CD14-positive monocyte (primary cell): ENCODE results near the gene PLSCR3. TPM values are rescaled to one million over a fixed set of nuclear protein-coding genes. Genes with fewer than 3 reads are reported as not detected.

Experiments
- DNase-seq, 3 donors: peaks; one replicate each; pipeline ENCODE4 v3.0.0-alpha.2; 2011 to 2022
- H2AFZ ChIP-seq: 2 replicates; pipeline ENCODE4 v1.6.0; 2012; ENCODE audit warnings: mild to moderate bottlenecking, low read depth, low read length, inconsistent platforms; ENCODE audit not compliant: insufficient read depth, poor library complexity, severe bottlenecking
- H3K27ac ChIP-seq, 2 donors: 1 replicate in 1 of 2; 2 replicates in 1 of 2; pipeline ENCODE4 v1.5.1; 2012 to 2013; ENCODE audit warnings: low read length in 2 of 2, control low read depth in 1 of 2, inconsistent platforms in 1 of 2, low read depth in 1 of 2, mild to moderate bottlenecking in 1 of 2
- H3K27me3 ChIP-seq, 2 donors: one replicate each; pipeline versions ENCODE4 v1.6.0 to v1.6.1; 2011 to 2013; ENCODE audit warnings: low read length in 2 of 2; ENCODE audit not compliant: control insufficient read depth in 2 of 2, insufficient read depth in 2 of 2
- H3K36me3 ChIP-seq, 2 donors: replicated peaks in 1 of 2; 1 replicate in 1 of 2; 2 replicates in 1 of 2; pipeline versions ENCODE4 v1.5.1 to v1.6.1; 2012 to 2013; ENCODE audit warnings: low read length in 2 of 2, control low read depth in 1 of 2, inconsistent platforms in 1 of 2, mild to moderate bottlenecking in 1 of 2; ENCODE audit not compliant: insufficient read depth in 2 of 2, control insufficient read depth in 1 of 2
- H3K4me1 ChIP-seq, 2 donors: 1 replicate in 1 of 2; 2 replicates in 1 of 2; pipeline versions ENCODE4 v1.5.1 to v1.6.1; 2012 to 2013; ENCODE audit warnings: low read length in 2 of 2, control low read depth in 1 of 2, inconsistent platforms in 1 of 2, mild to moderate bottlenecking in 1 of 2, moderate library complexity in 1 of 2; ENCODE audit not compliant: insufficient read depth in 2 of 2, control insufficient read depth in 1 of 2
- H3K4me2 ChIP-seq: replicated peaks from 2 replicates; pipeline ENCODE3; 2012; ENCODE audit warnings: low read length, moderate library complexity, mild to moderate bottlenecking; ENCODE audit not compliant: poor library complexity, severe bottlenecking; ENCODE audit errors: extremely low read depth
- H3K4me3 ChIP-seq, 3 experiments: fragments of 200-600 bp in 1 of 3; sonication (generic) in 1 of 3; replicated peaks in 1 of 3; 1 replicate in 2 of 3; 2 replicates in 1 of 3; pipeline ENCODE4 v1.5.1; 2011 to 2013; ENCODE audit warnings: low read length in 3 of 3, mild to moderate bottlenecking in 3 of 3, control low read depth in 2 of 3, low read depth in 2 of 3, inconsistent platforms in 1 of 3, moderate library complexity in 1 of 3
- H3K79me2 ChIP-seq: 2 replicates; pipeline ENCODE4 v1.6.0; 2012; ENCODE audit warnings: mild to moderate bottlenecking, control low read depth, inconsistent platforms, low read length, moderate library complexity; ENCODE audit not compliant: insufficient read depth
- H3K9ac ChIP-seq: 2 replicates; pipeline ENCODE4 v1.6.0; 2017; ENCODE audit warnings: low read length, mild to moderate bottlenecking; ENCODE audit not compliant: insufficient read depth, poor library complexity, severe bottlenecking
- H3K9me3 ChIP-seq, 2 donors: replicated peaks in 1 of 2; 1 replicate in 1 of 2; 2 replicates in 1 of 2; pipeline versions ENCODE4 v1.5.1 to v1.6.1; 2012 to 2013; ENCODE audit warnings: low read length in 2 of 2, control low read depth in 1 of 2; ENCODE audit not compliant: control insufficient read depth in 1 of 2, insufficient read depth in 1 of 2
- H4K20me1 ChIP-seq: 2 replicates; pipeline ENCODE4 v1.6.0; 2012; ENCODE audit warnings: mild to moderate bottlenecking, low read length, control low read depth, moderate library complexity; ENCODE audit not compliant: insufficient read depth
- H3K27ac Mint-ChIP-seq, 7 donors: one replicate each; pipeline ENCODE4 v1.8.0; 2020; ENCODE audit warnings: mild to moderate bottlenecking in 7 of 7, mixed read lengths in 7 of 7, moderate library complexity in 6 of 7, inconsistent platforms in 2 of 7
- H3K27me3 Mint-ChIP-seq, 3 donors: one replicate each; pipeline ENCODE4 v1.8.0; 2021 to 2022; ENCODE audit warnings: low read depth in 3 of 3, mild to moderate bottlenecking in 3 of 3, mixed read lengths in 3 of 3, moderate library complexity in 3 of 3, inconsistent platforms in 1 of 3
- H3K36me3 Mint-ChIP-seq, 2 donors: one replicate each; pipeline ENCODE4 v1.8.0; 2020; ENCODE audit warnings: mixed read lengths in 2 of 2, inconsistent platforms in 1 of 2, mild to moderate bottlenecking in 1 of 2
- H3K4me1 Mint-ChIP-seq: one replicate; pipeline ENCODE4 v1.8.0; 2020; ENCODE audit warnings: mild to moderate bottlenecking, mixed read lengths
- H3K4me3 Mint-ChIP-seq, 2 donors: one replicate each; pipeline ENCODE4 v1.8.0; 2020; ENCODE audit warnings: mild to moderate bottlenecking in 2 of 2, mixed read lengths in 2 of 2, moderate library complexity in 1 of 2
- H3K9me3 Mint-ChIP-seq, 7 donors: one replicate each; pipeline ENCODE4 v1.8.0; 2020 to 2022; ENCODE audit warnings: mixed read lengths in 7 of 7, mild to moderate bottlenecking in 6 of 7, moderate library complexity in 6 of 7, inconsistent platforms in 2 of 7
- CTCF ChIP-seq: fragments of 200-600 bp; IDR thresholded peaks from one replicate; pipeline ENCODE4 v1.8.0; 2022; ENCODE audit warnings: antibody characterized with exemption, mild to moderate bottlenecking
- WGBS: methylation state at CpG from one replicate; pipeline ENCODE4 v1.1.5; 2013; ENCODE audit warnings: missing lambda C conversion rate; ENCODE audit not compliant: insufficient coverage; 5-methylcytosine and 5-hydroxymethylcytosine counted together
- intact Hi-C, 2 donors: fragments of 100-400 bp; cut with micrococcal nuclease; formaldehyde crosslinking; loops; one replicate each; pipeline versions ENCODE4 v1.15.0 to v1.15.1; 2023
- polyA plus RNA-seq, 3 donors: library from polyadenylated mRNA; depleted of rRNA in 1 of 3; unstranded in 2 of 3; stranded (reverse) in 1 of 3; fragments of 300-500 nt in 2 of 3; fragments of >200 nt in 1 of 3; fragmentation: Illumina TruSeq in 2 of 3; gene quantifications; 1 replicate in 2 of 3; 2 replicates in 1 of 3; pipeline ENCODE4 v1.2.3, GENCODE V29; 2012 to 2021

Gene PLSCR3
- polyA plus RNA-seq, 3 donors, result 37.6 to 70.4 (median 45.7) TPM

DNA sequence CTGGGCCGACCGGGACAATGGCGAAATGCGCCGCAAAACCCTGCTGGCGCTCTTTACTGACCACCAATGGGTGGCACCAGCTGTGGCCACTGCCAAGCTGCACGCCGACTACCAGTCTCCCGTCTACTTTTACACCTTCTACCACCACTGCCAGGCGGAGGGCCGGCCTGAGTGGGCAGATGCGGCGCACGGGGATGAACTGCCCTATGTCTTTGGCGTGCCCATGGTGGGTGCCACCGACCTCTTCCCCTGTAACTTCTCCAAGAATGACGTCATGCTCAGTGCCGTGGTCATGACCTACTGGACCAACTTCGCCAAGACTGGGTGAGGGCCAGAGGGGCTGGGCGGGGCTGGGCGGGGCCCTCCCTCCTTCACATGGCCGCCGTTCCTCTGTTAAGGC lies 21.5 kb upstream of the PLSCR3 start:
- Mint-ChIP-seq H3K4me1 (no peaks in the 10 kb centered on the region), H3K4me3 (no peak overlapping the region), H3K36me3 (no peaks in the 10 kb centered on the region), H3K27ac (no peak overlapping the region), H3K9me3 (no peaks in the 10 kb centered on the region), H3K27me3 (peaks cover 1 to 14% (median 7%) of the 10 kb centered on the region in 3 donors)
- Histone ChIP-seq H2AFZ (no peak overlapping the region), H3K27ac (no peak overlapping the region), H4K20me1 (no peaks in the 10 kb centered on the region), H3K79me2 (no peaks in the 10 kb centered on the region), H3K27me3 (no peaks in the 10 kb centered on the region), H3K4me2 (no peak overlapping the region), H3K9ac (no peak overlapping the region), H3K9me3 (no peaks in the 10 kb centered on the region), H3K4me1 (no peaks in the 10 kb centered on the region), H3K36me3 (no peaks in the 10 kb centered on the region), H3K4me3 (no peak overlapping the region)
- WGBS, result 94% methylated on average over 21 of the region's 23 CpGs
- TF ChIP-seq CTCF, result no peak
- DNase-seq, result no peak
- intact Hi-C loops, result no loop called here

DNA sequence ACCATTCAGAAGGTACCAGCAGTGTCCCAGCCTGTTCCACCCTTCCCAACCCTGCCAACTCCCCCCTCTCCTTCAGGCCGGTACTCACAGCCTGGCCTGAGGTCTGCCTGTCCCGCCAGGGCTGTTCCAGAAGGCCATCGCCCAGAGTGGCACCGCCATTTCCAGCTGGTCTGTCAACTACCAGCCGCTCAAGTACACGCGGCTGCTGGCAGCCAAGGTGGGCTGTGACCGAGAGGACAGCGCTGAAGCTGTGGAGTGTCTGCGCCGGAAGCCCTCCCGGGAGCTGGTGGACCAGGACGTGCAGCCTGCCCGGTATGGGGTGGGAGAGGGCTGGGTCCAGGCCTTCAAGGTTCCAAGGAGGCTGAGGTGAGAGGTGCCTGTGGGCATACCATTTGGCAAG lies 20.5 kb upstream of the PLSCR3 start:
- intact Hi-C loops, result no loop called here
- Mint-ChIP-seq H3K27me3 (peaks cover 4 to 18% (median 10%) of the 10 kb centered on the region in 3 donors), H3K36me3 (no peaks in the 10 kb centered on the region), H3K4me1 (no peaks in the 10 kb centered on the region), H3K9me3 (no peaks in the 10 kb centered on the region), H3K4me3 (no peak overlapping the region), H3K27ac (no peak overlapping the region)
- Histone ChIP-seq H2AFZ (no peak overlapping the region), H3K4me2 (no peak overlapping the region), H3K4me3 (no peak overlapping the region), H4K20me1 (no peaks in the 10 kb centered on the region), H3K79me2 (no peaks in the 10 kb centered on the region), H3K9ac (no peak overlapping the region), H3K27me3 (no peaks in the 10 kb centered on the region), H3K4me1 (no peaks in the 10 kb centered on the region), H3K9me3 (no peaks in the 10 kb centered on the region), H3K27ac (no peak overlapping the region), H3K36me3 (no peaks in the 10 kb centered on the region)
- TF ChIP-seq CTCF, result no peak
- WGBS, result 86% methylated on average over 11 of the region's 14 CpGs
- DNase-seq, result no peak
